G401 (cell line): ENCODE results near the gene KDR. TPM values are rescaled to one million over a fixed set of nuclear protein-coding genes. Genes with fewer than 3 reads are reported as not detected.

ENCODE experiments used
- DNase-seq: peaks from one replicate; pipeline ENCODE4 v3.0.0-alpha.2; 2015; ENCODE audit warnings: low spot score
- in situ Hi-C: cut with HindIII; loops from 2 replicates; pipeline ENCODE4 v1.10.0; 2016; ENCODE audit warnings: low sequenced_read_pairs, mixed read lengths
- total RNA-seq: library from RNA; depleted of rRNA; stranded (reverse); fragments of >200 nt; shearing (Covaris generic); gene quantifications from 2 replicates; pipeline ENCODE4 v1.2.3, GENCODE V29; 2014

KDR gene
- total RNA-seq, 1 experiment from 2014 or later = not detected

DNA sequence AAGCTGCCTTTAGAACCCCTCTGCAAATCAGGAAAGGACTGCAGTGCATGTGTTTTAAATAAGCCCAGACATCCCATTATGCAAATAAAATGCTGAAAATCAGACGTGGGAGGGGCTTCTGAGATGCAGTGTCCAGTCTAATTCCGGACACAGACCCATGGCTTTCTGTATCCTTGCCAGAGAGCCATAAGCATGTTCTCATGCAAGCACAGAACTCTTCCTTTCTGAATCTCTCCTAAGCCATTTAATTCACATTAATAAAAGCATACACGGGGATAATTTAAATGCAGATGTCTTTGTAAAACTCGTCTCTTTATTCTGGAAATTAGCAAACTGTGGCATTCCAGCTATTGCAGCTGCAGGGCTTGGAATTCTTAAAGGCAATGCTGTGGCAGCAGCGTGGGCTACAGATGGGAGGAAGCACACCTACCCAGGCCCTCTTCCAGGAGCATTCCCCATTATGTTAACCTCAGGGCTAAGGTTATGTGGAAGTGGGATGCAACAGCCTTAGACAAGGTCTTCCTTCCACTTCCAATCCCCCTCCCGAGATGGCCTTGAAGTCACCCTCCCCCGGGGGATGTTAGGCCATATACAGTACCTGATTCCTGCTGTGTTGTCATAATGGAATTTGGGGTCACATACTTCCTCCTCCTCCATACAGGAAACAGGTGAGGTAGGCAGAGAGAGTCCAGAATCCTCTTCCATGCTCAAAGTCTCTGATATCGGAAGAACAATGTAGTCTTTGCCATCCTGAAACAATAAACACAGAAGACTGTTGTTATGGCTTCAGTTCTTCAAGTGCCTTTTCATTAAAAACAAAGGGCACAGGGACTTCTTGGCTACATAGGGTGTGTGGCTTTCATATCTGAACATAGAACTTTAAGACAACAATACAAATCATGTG, 38.1 kb downstream of the KDR start:
- in situ Hi-C loops = no loop called here
- DNase-seq = no peak

DNA sequence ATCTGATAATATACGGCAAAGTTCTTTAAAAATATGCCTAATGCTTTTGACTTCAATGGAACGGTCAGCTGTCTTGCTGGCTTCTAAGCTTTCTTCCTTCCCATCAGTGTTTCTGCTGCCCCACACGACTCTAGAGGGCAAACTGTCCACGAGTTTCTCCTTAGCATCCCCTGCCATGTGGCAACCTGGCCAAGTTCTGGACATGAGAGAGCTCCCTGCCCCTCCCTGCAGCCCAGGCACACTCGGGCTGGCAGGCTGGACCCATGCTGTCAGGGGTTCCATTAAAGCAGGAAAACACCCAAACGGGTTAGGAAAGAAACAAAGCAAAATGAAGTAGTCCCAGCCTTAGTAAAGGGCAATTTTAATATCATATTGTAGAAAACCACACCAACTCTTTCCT, 38.8 kb downstream of the KDR start:
- no peak for DNase-seq
- in situ Hi-C loops = no loop called here

GRCh38 chr4:55083735-55084134, 41.7 kb downstream of the KDR start:
- DNase-seq = no peak
- in situ Hi-C loops = no loop called here

DNA sequence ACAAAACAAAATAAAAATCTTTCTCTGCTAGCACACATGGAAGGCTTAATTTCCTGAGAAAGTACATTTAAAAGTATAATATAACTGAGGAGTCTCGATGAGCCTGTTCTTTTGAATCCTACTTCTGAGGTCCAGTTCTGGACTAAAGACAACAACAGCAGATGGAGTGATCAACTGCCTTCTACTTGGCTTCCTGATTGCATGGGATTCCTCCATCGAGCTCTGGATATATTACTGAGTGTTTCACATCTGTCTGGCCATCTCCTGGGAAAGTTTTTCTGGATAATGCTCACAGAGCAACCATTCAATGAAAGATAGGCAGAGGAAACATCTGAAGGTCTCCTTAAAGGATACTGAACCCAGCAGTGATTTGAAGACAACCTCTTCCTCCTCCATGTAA, 42.6 kb downstream of the KDR start:
- in situ Hi-C loops = no loop called here

DNA sequence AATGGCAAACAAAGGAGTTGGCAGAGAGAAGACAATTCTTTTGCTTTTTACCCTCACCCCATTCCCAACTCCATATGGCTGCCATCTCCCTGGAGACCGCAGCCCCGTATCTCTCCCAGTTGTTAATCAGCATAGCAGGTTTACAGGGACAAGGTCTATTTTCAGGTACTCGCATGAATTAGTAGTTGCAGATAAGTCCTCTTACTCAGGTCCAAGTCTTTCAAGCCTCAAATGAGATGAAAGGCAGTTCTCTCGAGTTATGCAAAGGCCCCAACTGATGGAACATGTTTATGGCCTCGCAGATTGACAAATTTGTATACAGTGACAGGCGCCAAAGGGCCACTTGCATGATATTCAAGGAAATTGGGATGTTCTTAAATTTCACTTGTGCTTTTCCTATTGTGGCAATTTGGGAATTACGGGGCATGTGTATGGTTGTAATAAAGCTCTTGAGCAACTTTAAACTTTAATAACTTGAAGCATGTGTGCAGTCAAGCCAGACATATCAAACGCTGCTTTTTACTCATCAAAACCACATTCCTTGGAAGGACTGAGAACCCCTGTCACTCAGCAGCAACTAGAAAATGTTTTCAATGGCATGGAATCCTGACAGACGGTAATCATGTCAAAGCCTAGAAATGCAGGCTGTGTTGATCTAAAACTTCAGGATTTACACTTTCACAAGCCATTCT, 45.1 kb downstream of the KDR start:
- no peak for DNase-seq
- in situ Hi-C loops = no loop called here

More for the DNA sequence above, 42.6 kb downstream of the KDR start:
- no peak for DNase-seq

DNA sequence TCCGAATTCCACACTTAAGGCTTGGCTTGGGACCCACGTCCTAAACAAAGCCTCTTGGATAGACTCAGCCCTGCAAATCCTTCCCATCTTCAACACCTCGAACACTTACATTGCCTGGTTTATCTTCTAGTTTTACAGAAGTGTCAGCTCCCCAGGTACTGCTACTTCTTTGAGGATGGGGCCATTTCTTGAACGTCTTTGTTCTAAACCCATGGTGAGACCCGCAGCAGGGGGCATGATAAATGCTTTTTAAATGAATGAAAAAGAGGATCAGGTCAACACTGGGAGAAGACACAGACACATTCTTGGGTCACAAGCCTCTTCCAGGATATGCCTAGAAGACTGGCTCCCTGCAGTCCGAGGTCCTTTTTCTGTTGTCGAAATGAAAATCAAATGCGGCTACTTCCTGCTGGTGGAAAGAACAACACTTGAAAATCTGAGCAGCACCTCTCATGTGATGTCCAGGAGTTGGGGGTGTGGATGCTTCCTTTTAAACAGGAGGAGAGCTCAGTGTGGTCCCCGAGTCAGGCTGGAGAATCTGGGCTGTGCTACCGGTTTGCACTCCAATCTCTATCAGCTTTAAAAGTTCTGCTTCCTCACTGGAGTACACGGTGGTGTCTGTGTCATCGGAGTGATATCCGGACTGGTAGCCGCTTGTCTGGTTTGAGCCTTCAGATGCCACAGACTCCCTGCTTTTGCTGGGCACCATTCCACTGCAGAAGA, 45.8 kb downstream of the KDR start:
- DNase-seq = no peak
- in situ Hi-C loops = no loop called here

- in situ Hi-C loops = no loop called here
- DNase-seq = no peak
Measured at GRCh38 chr4:55078987-55079386, 46.4 kb downstream of the KDR start.

GRCh38 chr4:55077577-55077976, 47.8 kb downstream of the KDR start:
- no peak for DNase-seq
- in situ Hi-C loops = no loop called here

- in situ Hi-C loops = no loop called here
- DNase-seq = no peak
Measured at GRCh38 chr4:55075823-55076716, 49.3 kb downstream of the KDR start.

DNA sequence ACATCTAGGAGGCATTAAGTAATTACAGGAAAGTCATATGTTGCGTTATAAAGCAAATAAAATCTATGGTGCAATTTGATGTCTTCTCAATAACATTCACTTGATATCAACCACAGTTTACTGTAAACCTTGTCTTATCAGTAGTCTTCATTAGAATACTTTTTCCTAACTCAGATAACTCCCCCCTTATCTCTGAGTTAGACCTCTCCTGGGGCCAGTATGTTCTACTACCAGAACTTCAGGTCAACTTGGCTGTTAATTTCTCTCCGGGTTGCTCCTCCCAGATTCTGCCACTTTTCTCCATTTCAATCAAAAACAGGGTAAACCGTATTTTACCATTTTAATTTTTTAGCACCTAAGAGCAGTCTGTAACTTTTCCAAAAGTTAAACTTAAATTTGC, 50.0 kb downstream of the KDR start:
- in situ Hi-C loops = no loop called here
- no peak for DNase-seq

- in situ Hi-C loops = no loop called here
- no peak for DNase-seq
Measured at GRCh38 chr4:55074386-55074785, 51.0 kb downstream of the KDR start.

DNA sequence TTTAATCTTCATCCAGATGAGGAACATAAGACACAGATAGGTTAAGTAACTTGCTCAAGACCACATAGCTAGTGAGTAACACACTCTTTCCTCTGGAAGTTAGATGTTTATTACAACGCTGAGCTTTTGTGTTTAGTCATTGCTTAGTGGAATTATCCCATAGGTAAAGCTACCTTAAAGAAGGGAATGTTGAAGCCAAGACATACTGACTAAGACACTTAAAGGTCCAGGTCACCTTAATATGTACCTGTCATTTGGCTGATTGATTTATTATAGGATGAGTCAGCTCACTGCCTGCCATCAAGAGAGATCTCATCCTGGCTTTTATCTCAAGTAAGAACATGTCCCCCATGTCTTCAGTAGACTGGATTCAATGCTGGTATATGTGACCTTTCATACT, 53.4 kb downstream of the KDR start:
- DNase-seq = no peak
- in situ Hi-C loops = no loop called here

DNA sequence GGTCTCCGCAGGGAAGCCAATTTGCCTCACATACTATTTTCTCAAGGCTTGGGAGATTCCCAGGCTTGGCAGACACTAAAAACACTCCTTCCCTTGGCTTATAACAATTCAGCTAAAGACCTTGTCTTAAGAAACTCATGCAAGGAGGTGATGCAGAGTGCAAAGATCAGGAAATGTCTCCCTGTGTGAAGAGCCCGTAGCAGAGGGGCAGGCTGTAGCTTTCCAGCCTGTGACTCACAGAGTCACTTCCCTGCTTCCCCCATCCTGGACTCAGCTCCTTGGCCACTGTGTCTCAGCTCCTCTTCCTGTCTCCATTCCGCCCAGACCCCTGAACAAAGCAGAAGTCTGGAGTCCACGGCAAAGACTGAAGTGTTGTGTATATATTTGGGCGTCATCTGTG, 56.1 kb downstream of the KDR start:
- in situ Hi-C loops = no loop called here
- DNase-seq = no peak

- in situ Hi-C loops = no loop called here
- DNase-seq = no peak
Measured at GRCh38 chr4:55068522-55068921, 56.9 kb downstream of the KDR start.

DNA sequence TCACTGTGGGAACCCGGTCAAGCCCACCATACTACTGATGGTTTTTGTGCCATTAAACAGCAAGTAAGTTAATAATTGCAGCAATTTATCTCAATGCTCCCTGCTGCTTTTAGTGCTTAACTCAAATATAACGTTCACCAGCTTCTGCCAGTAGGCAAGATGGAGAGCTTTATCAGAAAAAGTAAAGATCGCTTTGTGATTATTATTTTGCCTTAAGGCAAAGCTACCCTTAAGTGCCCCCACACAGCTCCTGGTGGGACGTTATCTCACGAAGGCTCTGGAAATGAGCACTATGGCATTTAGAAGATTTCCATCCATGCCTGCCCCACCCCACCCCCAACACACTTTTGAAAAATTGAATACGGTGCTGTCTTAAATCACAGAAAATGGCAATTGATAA, 59.4 kb downstream of the KDR start:
- no peak for DNase-seq
- in situ Hi-C loops = no loop called here

DNA sequence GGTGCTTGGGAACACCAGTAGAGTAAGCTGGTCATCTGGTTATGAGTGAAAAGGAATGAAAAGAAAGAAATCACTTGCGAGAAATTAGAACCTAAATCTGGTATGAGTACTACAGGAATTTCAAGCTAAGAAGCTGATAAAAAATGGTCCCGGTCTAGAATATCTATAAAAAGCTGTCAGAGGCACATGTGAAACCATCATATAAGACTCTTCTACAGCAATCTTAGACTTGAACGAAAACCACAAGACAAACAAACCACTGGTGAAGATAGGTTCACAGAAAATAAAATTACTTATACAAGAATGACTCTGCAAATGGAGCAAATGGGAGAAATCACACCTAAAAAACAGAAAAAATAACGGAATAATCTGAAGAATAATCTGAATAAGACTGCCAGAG, 69.9 kb downstream of the KDR start:
- in situ Hi-C loops = no loop called here
- no peak for DNase-seq

DNA sequence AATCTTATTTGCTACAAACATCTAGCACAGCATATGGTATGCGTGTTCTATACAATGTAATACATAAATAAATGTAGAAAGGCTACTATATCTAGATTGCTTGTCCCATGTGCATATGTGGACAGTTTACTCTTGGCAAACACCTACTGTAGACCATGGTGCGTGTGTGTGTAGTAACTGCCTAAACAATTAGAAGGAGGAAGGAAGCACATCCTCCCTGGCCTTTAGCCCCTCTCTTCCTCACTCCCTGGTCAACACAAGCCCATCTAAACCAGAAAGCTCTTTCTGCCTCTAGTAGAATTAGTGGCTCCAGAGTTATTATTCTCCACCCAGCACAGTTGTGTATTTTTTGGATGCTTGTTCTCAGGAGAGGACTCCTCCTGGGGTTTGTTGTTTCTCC, 73.9 kb downstream of the KDR start:
- DNase-seq = no peak
- in situ Hi-C loops = no loop called here

DNA sequence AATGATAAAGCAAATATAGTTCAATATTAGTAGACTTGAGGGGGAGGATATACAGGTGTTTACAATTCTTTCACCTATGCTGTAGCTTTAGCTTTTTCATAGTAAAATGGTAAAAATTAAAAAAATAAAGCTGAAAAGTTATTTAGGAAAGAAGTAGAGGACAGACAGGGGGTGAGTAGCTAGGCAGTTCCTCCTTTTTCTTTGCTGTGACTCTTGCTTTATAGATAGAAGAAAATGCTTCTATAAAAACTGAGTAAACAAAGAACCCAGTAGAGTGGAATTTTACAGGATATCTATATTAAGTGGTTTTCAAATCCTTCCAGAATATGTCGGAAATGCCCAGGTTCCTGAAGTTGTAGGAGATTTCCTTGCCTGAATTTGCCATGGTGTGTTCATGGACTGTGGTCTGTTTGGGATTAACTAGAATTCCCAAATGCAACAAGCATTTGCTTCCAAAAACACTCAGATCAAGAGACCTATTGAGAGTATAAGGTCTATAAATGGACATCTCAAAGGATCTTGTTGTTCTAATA, 74.9 kb downstream of the KDR start:
- no peak for DNase-seq
- in situ Hi-C loops = no loop called here
